NCI-H146 (cell line): ENCODE measurements around the gene NTMT1.
"Not testable (repeated sequence)": the region's sequence is repeated elsewhere in the genome, so short reads cannot be mapped to it uniquely, and the experiment has no call there.

Experiments used
- DNase-seq: peaks from one replicate; lab custom pipeline; 2025; lab: John Stamatoyannopoulos, UW

NTMT1 gene

DNA sequence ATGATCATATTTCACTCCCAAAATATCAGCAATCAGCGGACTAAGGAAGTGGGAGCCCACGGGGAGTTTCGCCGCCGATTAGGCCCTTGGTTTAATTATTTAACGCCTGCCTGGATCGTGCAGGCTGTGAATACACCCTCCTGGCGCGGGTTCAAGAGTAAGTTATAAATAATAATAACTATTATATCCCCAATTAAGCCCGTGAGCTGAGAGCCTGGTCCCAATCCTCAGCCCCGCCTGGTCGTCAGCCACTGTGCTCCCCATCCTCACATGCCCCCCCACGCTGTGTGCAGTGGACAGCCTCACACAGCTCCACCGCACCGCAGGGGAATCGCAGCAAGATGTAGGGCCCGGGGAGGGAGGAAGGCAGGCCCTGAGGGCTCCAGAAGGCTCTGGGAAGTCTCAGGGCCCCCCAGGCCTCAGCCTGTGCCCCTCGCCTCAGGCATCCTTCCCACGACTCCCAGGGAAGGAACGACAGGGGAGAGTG is 28.6 kb downstream of the NTMT1 start:
- no peak for DNase-seq

DNA sequence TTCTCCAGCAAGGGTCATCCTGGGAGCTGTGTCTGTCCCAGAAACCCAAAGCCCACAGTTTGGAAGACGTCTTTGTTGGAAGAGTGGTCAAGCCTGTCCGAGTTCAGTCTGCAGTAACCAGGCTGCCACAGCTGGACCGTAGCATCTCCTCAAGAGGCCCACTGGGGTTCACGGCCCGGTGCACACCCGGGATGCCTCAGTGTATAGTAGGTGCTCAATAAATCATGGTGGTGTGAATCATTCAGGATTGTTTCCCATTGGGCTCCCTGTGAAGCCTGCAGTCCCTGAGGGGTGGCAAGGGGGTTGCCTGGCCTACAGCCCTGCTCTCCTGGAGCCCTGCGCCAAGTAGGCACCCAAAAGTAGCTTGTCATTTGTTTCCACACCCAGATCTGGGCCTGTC is 29.2 kb downstream of the NTMT1 start:
- DNase-seq, result no peak

DNA sequence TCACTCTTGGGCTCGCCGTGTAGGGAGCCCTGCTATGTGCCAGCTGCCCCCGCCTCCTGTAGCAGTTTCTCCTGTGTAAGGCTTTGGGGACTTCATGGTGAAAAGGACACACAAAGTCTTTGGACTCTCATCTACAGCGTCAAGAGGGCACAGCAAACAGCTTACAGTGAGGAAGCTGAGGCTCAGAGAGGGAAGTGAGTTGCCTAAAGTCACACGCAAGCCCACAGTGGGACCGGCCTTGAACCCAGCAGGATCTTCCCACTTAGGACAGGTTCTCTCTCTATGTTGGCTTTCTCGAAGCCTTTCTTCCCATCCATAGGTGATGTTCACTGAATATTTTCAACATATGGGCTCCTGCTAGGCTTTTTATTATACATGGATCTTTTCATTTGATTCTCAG is 29.7 kb downstream of the NTMT1 start:
- DNase-seq, result no peak

DNA sequence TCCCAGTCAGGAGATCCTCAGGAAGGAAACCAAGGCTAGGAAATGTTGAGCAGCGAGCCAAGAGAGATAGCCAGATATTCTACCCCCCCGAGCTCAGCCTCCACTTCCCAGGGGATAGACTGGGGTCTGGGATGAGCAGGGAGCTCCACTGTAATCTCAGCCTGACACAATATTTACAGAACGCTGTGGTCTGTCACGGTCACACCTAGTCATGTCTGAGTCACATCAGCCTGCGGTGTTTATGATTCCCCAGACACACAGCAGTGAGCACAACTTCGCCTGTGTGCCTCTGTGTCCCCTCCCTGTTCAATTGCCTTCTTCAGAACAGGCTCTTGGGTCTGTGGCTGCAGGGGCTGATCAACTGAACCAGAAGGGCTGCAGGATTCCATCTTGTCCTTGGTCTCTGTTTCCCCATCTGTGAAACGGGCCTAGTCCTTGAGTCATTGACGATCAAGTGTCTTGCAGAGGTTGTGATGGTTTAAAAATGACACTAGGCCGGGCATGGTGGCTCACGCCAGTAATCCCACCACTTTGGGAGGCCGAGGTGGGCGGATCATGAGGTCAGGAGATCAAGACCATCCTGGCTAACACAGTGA is 30.9 kb downstream of the NTMT1 start:
- no peak for DNase-seq

DNA sequence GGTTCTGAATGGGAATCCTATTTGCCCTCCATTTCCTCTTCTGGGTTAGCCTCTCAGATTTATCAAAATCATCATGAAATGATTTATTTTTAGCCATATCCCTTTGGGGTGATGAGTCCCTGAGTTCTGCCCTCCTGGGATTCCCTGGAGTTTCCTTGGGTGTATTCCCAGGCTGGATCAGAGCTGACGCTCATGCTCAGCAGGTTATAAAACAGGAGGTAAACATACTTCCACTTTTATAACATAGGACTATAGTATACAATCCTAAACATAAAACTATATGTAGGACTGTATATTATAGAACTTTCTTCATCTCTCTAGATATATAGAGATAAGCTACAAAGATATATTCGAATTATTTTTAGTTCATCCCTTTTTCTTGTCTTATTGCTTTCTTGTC is 35.1 kb downstream of the NTMT1 start:
- DNase-seq, result no peak

DNA sequence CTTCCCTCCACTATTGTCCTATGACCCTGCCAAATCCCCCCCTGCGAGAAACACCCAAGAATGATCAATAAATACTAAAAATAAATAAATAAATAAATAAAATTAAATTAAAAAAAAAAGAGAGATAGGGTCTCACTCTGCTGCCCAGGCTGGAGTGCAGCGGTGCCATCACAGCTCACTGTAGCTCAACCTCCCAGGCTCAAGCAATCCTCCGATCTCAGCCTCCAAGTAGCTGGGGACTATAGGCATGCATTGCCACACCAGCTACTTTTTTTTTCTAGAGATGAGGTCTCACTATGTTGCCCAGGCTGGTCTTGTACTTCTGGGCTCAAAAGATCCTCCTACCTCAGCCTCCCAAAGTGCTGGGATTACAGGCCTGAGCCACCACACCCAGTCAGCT is 36.3 kb downstream of the NTMT1 start:
- DNase-seq, result not testable (repeated sequence)

DNA sequence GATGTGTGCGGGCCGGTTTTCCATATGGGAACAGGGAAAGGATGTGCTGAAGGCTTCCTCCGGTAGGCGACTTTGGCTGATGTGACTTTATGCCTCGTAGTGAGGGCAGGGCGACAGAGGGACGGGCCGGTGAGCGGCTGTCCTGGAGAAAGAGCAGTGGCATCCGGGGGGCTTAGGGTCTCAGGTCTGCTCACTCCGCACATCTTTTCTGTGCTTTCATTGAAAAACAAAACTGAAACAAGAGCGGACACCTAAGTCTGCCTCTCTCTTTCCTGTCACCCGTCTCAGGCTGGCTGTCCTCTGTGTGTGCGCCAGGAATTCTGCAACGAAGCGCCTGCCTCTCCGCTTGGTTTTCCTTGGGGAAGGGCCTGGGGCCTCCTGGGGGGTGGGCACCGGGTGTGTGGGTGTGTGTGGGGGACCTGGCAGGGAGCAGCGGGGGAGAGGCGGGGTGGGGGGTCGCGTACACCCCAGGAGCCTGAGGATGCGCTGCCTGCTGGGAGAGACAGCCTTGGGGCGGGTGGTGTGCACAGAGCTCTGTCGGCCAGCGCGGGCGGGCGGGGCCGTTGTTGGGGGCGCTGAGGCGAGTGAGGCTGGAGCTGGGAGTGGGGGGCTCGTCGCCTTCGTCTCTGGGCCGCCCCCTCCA is 38.9 kb downstream of the NTMT1 start:
- no peak for DNase-seq

DNA sequence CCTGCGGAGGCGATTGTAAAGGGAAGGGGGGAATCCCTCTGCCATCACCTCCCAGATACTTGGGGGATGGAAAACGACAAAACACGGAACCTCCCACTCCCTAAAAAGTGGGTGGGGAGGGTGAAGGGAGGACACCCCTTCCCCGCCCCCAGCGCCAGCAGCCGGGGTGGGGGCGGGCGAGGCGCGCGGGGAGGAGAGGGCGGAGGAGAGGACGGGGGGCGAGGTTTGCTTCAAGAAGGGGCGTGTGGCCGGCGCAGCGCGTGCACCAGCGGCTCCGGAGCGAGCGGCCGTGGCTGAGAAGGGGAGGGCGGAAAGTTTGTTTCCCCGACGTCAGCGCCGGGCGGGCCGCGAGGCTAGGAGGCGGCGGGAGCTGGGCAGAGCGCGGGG is 39.4 kb downstream of the NTMT1 start, which contains the start of gene PRRX2:
PRRX2 (plus strand) TSS at position 259 of the 387 bp plus-strand sequence. CDS start 221 bp downstream, outside the sequence.
- no peak for DNase-seq

DNA sequence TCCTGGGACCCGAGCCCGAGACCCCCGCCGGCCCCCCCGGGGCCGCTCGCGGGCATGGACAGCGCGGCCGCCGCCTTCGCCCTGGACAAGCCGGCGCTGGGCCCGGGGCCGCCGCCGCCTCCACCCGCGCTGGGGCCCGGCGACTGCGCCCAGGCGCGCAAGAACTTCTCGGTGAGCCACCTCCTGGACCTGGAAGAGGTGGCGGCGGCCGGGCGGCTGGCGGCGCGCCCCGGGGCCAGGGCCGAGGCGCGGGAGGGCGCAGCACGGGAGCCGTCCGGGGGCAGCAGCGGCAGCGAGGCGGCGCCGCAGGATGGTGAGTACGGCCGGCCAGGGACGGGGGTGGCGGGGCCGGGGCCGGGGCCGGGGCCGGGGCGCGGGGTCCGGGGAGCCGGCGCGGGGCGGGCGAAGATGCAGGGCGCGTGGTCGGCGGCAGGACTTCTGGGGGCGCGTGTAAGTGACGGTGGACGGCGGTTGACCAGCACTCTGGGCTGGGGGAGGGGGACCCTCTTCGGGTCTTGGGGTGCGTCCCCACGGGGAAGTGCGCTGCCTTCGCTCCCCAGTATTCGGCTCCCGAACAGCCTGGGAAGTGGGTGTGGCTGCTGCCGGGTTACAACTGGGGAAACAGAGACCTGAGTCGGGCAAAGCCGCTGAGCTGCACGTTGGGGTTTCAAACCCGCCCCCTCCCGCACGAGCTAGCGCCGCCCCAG is 40.0 kb downstream of the NTMT1 start:
- no peak for DNase-seq

DNA sequence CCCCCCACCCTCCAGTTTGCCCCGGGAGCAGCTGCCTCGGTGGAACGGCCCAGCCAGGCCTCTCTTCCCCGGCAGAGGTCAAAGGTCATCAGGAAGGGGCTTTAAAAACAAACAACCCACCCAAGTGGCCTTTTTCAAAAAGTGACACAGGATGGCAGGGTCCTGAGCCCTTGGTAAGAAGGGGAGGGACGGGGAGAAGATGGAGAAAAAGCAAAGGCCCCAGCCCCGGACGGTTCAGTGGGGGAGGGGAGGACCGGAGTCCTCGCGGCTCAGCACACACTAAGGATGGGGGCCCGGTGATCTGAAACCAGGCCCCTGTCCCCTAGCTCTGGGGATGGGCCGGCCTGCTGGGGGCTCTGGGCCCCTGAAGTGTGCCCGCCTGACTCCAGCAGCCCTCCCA is 40.6 kb downstream of the NTMT1 start:
- DNase-seq, result no peak

DNA sequence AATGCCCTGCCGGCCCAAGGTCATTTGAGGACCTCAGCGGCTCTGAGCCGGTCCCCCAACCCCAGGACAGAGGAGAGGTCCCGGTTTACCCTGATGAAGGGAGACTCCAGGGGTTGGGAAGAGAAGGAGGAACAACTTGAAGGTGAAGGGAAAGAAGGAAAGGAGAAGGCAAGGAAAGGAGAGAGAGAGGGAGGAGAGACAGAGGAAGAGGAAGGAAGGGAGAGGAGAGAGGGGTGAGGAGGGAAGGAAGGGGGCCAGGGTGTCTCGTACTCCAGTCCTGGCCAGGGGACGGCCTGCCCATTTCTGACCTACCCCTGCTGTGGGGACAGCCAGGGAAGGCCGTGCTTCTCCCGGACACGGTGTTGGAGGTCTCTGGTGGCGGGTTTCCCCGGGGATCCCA is 41.4 kb downstream of the NTMT1 start:
- no peak for DNase-seq

DNA sequence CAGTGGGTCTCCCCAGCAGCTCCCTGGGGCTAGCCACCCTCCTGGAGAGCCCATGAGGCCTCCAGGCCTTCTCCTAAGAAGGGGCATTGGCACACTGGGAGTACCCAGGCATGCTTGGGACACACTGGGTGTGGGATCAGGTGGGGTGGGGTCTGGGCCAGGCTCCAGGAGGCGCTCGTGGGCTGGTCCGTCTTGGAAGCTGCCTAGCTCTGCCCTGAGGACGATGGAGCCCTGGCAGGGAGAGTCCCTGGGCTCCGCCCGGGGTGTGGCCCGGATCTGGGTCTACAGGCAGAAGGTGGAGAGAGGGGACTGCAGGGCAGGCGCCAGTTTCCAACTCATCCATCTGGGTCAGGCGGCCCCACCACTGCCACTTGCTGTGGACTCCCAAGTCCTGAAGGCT is 41.9 kb downstream of the NTMT1 start:
- DNase-seq, result no peak

DNA sequence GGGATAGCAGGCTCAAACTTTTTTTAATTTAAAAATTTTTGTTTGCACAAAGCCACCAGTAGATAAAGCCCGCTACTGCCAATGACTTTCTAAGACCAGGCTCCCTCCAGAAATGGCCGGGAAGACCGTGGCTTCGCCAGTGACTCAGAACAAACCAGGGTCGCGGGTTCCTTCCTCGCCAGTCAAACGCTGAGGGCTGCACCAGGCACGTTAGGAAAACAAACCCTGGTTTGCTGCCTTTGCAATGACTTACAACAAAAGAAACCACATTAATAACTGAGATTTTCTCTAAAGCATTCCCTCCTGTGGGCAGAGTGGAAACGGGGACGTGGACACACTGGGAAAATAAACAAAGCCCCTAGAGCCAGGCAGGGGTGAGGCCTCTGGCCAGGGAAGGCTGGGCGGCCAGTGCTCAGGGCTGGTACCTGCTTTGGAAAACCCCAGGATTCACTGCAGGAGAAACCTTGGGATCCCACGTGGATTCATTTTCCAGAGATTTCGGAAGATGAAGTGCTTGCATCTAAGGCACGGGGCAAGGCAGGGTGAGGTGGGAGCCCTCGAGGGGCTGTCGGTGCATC is 43.3 kb downstream of the NTMT1 start:
- no peak for DNase-seq

DNA sequence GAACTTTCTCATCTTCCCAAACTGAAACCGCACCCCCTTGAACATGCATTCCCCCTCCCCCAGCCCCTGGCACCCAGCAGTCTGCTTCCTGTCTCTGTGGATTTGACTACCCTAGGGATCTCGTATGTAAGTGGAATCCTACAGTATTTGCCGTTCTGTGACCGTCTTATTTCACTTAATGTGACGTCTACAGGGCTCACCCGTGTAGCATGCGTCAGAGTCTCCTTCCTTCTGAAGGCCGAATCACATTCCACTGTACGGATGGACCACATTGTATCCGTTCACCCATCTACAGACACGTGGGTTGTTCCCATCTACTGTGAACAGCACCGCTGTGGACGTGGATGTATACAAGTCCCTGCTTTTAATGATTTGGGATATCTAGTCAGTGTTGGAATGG is 44.0 kb downstream of the NTMT1 start:
- no peak for DNase-seq

DNA sequence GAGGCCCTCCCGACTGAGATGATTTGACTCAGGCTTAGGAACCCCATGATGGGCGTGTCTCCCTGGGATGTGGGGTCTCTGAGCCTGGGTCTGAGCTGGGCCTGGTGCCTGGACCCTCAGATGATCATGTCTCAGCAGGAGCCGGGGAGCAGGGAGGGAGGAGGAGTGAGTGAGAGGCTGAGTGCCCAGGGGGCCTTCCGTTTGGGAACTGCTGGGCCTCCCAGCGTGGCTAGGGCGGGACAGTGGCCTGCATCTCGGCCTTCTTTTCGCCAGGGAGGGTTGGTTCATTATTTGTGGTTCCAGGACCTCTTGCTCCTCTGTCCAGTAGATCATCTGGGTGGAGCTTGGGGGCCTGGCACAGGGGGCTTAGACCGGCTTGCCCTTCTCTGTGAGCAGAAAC is 45.1 kb downstream of the NTMT1 start:
- no peak for DNase-seq

DNA sequence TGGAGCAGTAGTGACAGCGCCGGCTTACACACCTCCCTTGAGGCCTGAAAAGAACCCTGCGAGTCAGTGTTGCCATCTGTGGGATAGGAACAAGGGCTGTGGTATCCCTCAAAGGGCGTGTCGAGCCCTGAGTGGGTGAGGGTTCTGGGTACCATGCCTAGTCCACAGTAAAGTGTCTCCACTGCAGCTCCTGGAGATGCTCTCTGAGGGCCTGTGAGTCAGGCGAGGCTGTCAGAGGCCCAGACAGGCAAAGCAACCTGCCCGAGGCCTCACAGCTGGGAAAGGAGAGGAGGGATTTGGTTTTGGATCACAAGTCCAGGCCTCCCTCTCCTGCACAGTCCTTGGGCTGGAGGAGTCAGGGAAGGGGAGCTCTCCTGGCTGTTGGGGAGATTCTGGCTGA is 45.6 kb downstream of the NTMT1 start:
- DNase-seq, result no peak

DNA sequence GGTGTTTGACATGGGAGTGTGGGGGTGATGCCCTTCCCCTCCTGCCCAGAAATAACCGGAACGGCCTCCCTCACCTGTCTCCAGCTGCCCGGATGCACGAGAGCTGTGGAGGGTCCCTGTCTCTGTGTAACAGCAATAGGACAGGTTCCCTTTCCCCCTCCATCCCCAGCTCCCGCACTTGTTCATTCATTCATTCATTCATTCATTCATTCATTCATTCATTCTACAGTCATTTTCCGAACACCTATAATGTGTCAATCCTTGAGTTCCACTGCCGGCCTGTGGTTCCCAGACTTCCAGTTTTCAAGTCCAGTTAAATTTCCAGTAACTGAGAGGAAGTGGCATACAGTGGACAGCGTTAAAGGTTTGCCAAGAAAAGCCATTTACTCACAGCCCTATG is 46.7 kb downstream of the NTMT1 start:
- no peak for DNase-seq

DNA sequence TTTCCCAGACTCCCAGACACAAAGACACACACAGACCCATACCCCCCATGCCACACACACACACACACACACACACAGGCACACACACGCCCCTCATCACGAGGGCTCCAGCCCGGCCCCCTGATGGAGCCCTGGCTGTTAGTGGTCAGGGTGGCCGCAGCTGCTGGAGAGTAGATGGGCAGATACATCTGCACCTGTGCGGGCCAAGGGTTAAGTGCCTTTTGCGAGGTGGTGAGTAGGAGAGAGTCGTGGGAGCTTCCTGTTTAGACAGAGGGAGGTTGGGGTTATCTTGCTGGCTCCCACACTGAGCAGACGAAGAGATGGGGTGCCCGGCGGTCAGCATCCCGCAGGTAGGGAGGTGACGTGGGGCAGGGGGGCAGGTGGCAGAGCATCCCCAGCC is 47.6 kb downstream of the NTMT1 start:
- no peak for DNase-seq

DNA sequence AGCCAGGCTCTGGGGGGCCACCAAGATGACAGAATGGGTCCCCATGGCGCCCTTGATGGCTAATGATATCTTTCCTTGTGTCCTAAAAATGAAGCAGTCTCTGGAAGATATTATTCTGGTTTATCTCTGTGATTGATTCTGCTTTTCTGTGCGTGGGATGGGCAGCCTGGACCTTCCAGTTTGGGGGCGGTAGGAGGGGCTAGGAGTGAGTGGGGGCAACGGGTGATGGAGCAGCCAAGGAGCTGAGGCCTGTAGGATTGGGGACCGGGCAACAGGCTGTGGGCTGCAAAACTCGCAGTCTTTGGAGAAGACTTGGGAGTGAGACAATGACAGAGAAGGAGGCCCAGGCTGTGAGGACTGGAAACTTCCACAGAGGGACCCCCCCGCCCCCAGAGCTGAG is 48.3 kb downstream of the NTMT1 start:
- no peak for DNase-seq

DNA sequence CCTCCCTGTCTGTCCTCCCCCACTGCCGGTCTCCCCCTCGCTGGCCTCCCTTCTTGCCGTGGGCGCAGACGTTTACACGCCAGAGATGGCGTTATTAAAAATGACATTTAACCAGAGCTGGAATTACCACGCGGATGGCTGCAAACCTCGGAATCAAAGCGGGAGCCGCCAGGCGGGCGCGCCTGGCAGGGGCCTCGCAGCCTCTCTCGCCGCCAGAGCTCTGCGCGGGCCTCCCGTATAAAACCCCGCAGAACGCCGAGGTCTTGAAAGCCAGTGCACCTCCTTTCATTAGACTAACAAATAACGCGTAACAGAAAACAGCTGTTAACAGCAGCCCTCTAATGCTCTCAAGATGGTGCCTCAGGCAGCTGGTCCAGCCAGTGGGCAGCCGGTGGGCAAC is 49.7 kb downstream of the NTMT1 start:
- no peak for DNase-seq

DNA sequence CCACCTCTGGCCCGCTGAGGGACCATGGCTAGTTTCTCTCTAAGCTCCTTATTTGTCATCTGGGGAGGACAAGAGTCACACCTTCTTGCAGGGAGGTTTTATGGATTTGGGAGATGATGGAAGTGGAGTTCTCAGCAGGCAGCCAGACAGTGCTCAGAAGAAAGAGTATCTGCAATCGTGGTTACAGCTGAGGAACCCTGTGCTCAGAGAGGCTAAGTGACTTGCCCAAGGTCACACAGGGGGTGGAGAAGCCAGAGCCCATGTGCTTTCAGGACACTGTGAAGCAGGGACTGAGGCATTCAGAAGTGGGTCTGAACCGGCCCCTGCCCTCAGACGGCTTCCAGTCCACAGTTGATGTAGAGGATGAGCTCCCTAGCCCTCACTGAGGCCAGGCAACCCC is 50.3 kb downstream of the NTMT1 start:
- no peak for DNase-seq

DNA sequence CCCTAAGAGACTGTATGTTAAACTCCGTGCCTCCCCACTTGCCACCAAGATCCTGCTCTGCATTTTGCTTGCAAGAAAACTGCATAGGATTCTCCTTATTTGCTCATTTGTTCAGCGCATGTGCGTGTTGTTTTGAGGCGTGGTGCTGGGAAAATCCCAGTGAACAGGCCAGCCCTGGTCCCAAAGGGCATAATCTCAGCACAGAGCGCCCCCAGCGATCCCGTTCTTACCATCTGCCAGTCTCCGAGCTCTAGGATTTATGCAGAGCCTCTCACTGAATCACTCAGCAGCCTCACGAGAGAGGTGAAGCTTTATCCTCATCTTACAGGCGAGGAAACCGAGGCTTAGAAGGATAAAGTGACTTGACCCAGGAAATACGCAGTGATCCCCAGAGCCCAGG is 51.0 kb downstream of the NTMT1 start:
- no peak for DNase-seq

DNA sequence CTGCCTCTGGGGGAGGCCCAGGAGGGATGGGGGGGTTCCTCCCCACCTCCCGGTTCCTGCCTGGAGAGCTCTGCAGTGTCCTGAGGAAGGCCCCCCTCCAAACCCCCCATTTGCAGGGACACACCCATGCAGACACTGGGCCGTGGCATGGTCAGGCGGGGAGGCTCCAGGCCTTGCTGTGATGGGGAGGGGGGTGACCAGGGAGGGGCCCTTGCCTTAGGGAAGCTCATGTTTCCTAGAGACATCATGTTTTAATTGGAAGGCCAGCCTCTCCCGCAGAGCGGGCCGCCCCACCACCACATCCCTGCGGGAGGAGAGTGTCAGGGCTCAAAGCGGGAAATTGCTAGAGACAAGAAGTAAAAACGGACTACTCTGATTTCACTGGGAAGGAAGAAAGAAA is 51.5 kb downstream of the NTMT1 start:
- no peak for DNase-seq
